GM12864 (cell line): ENCODE data around the gene ATP10D.

ENCODE experiments used
- DNase-seq: peaks from one replicate; pipeline ENCODE4 v3.0.0-alpha.2; 2011; ENCODE audit warnings: low read depth
- H3K4me3 ChIP-seq: 2 replicates; pipeline ENCODE4 v1.5.1; 2011; ENCODE audit warnings: mild to moderate bottlenecking, low read depth, low read length, control low read depth
- TF ChIP-seq, protein P1 (sequence below): IDR thresholded peaks from 2 replicates; pipeline ENCODE4 v1.5.1; 2011; ENCODE audit warnings: low read depth, mild to moderate bottlenecking, moderate library complexity, low read length, control low read depth, inconsistent platforms; ENCODE audit errors: missing control alignments

Gene ATP10D

DNA sequence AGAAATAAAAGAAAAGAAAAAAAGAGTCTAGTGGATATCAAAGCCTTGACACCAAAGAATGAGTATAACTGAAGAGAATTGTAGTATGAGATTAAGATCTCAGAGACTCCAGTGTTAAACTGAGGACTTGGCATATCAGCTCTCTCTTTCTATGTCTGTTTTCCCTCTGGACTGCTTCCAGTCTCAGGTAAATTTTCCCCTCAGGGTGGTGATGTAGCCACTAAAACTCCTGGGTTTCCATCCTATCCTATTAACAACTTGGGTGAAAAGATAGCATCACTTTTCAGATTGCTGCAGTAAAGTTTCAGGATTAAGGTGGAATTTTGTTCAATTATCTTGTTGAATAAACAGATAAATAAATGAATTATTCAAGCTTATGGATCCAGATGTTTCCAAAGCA lies 85.7 kb downstream of the ATP10D start:
- no peak overlapping the region for H3K4me3 ChIP-seq
- TF ChIP-seq, protein P1, sequence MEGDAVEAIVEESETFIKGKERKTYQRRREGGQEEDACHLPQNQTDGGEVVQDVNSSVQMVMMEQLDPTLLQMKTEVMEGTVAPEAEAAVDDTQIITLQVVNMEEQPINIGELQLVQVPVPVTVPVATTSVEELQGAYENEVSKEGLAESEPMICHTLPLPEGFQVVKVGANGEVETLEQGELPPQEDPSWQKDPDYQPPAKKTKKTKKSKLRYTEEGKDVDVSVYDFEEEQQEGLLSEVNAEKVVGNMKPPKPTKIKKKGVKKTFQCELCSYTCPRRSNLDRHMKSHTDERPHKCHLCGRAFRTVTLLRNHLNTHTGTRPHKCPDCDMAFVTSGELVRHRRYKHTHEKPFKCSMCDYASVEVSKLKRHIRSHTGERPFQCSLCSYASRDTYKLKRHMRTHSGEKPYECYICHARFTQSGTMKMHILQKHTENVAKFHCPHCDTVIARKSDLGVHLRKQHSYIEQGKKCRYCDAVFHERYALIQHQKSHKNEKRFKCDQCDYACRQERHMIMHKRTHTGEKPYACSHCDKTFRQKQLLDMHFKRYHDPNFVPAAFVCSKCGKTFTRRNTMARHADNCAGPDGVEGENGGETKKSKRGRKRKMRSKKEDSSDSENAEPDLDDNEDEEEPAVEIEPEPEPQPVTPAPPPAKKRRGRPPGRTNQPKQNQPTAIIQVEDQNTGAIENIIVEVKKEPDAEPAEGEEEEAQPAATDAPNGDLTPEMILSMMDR, result no peak
- no peak for DNase-seq

DNA sequence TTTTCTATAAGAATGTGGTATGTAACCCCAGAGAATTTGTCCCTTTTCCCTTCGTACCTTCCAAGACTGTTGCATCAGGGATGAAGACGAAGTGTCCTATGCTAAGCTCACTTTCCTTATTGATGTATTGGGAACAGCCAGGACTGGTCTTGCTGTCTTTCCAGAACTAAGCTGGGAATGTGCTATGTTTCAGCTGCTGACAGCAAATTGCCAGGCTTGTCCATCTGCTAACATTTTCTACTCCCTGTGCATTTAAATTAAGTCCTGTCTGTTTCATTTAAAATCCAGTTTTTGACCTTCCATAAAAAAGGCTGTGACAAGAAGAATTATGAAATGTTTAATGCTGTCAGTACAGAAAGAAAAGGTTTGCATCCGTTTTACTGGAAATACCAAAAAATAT lies 87.9 kb downstream of the ATP10D start:
- TF ChIP-seq, protein P1, result no peak

DNA sequence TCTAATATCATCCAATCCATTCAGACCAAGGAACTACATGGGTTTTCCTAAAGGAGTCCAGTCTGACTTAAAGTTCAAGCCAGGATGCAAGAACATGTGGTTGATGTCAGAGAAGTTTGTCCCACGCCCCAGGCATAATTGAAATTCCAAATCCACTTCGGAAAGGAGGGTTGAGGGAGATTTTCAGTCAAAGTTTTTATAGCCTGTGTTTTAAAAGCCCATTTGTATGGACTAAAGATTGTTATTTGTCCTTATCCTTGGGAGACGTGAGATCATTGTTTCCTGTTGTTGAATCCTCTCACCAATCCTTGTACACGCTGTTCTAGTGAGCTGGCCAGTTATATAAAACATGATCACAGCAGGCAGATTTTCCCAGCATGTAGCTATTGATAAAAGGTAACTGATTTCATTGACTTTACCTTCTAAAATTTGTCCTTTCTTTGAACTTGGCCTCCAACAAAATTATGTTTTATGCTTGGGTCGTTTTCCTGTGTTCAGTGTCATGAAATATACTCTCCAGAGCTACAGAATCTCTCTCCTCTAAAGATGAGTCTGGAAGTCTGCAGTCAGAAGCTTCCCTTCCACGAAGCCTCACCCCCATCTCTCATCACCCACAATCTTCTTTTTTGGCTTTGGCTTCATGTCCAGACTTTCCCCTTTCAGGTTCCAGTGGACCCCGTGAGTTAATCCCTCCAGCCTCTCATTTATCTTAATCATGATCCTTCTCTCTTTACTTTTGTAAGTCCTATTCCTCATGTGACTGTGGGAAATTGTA lies 92.9 kb downstream of the ATP10D start:
- no peak overlapping the region for H3K4me3 ChIP-seq
- DNase-seq, result no peak
- TF ChIP-seq, protein P1, result no peak

More for the DNA sequence above, 87.9 kb downstream of the ATP10D start:
- no peak overlapping the region for H3K4me3 ChIP-seq
- DNase-seq, result no peak

DNA sequence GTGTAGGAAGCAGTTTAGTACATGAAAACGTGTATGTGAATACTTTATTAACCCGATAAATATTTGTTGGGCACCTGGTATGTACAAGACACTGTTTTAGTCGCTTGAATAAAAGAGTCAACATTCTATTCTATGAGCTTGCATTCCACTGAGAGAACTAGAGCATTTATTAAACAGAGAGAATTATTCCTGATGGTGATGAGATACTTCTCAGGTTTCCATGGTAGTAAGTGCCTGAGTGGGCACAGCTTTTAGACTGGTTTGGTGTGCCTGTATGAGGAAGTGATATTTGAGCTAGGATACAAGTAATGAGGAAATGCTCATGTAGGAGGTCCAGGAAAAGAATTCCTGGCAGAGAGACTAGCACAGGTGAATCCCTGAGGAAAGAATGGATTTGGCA lies 94.2 kb downstream of the ATP10D start:
- no peak overlapping the region for H3K4me3 ChIP-seq
- no peak for DNase-seq
- TF ChIP-seq, protein P1, result no peak

DNA sequence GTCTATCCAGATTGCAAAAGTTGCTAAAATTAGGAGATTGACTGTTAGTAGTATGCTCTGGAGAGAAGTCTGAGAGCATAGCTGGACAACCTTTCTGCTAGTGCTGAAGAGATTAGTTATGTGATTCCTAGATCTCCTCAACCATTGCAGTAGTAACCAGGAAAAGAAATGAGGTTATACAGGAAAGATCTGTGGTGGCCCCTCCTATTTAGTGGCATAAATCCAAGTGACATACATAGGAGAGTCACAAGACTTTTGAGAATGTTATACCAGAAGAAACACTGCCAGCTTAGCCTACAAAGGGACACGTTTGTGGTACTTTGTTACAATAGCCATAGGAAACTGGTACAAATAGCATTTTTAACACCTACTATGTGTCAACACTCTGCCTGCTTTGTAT lies 105.2 kb downstream of the ATP10D start:
- TF ChIP-seq, protein P1, result no peak
- H3K4me3 ChIP-seq, result no peak overlapping the region
- DNase-seq, result no peak

DNA sequence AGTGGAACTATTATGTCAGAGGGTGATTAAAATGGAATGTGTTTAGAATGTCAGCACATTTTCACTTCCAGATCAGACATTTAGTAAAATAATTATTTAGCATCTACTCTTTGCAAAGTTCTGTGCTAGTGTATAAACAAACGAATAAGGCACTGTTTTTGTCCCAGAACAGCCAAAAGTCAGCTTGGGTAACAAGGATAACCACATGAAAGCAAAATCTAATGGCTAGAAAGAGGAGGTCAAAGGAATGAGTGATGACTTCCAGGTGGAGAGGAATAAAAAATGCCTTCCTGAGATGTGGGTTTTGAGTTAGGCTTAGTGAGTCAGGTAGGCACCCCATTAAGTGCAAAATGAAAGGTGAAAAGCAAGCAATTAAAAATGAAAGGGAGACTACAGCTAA lies 112.6 kb downstream of the ATP10D start:
- TF ChIP-seq, protein P1, result no peak
- no peak overlapping the region for H3K4me3 ChIP-seq
- DNase-seq, result no peak

DNA sequence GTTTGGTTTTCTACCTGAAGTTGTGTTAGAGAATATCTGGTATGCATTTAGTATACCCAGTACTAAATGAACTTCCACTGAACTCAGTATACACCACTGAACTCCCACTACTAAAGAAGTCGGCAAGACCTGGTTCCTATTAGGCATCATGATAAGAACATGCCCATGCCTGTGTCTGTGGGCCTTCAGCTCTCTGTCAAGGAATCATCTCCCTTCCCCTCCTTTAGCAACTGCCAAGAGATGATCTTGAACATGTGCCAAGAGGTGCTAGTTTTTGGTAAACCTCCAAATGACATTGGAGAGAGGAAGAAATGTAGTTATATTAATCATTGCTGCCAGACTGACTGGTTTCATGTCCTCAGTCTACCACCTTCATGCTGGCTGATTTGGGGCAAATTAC lies 113.2 kb downstream of the ATP10D start:
- TF ChIP-seq, protein P1, result no peak

More for the DNA sequence above, 113.2 kb downstream of the ATP10D start:
- no peak for DNase-seq
- H3K4me3 ChIP-seq, result no peak overlapping the region
